ENCODE results near the gene FBXW4. TPM values are rescaled to one million over a fixed set of nuclear protein-coding genes. Genes with fewer than 3 reads are reported as not detected.

The FBXW4 gene
- total RNA-seq, 2 experiments from 2014 or later, result 43.1 to 60.9 TPM

DNA sequence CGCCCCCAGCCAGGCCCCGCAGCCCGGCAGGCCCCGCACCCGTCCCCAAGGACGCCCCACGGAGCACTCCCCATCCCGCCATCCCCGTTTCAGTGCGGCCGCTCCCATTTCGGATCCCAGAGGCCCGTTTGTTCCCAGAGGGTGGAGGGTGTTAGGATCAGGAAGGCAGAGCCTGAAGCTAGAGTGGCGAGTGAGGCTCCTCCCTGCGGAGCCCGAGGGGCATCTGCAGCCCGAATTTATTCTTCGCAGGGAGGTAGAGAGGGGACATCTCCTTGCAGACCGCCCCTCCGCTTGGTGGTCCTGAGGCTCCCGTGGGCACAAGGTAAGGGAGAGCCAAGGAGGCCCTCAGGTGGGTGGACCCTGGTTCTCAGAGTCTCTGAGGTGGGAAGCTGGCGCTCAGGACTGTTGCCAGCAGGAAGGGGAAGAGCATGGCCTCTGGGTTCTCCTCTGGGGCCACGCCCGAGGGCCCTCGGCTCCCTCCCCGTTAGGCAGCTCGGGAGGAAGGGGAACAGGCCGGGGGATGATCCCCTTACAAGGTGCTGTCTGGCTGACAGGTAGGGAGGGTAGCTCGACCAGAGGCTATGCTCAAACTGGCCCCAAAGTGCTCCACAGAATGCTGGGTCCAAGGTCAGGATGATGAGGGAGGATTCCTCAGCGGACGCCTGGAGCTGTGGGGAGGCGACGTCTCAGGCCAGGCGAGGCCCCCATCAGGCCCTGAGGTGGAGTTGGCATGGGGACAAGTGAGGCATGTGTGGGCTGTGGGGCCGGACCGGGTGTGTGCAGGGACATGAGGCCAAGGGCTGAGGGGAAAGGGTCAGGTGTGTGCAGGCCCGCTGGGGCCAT lies 124.3 kb downstream of the FBXW4 start:
- H3K27ac ChIP-seq (ENCODE audit: low read depth, low read length, poor library complexity, severe bottlenecking), result no peak overlapping the region
- peak overlapping the region; percentile 66 for H3K4me3 ChIP-seq (ENCODE audit: low read depth, low read length, poor library complexity, severe bottlenecking)
- ChIA-PET CTCF (ENCODE audit: unreplicated experiment) (interaction anchor here (0.5 to 1.2 kb wide), 5 partner anchors 10 to 357 kb away, joined by 3 to 9 read pairs (median 3); no protein-coding TSS in a partner anchor), POLR2A (interaction anchor here (0.7 to 1.3 kb wide), 3 partner anchors 10 to 104 kb away, joined by 3 to 4 read pairs (median 3); no protein-coding TSS in a partner anchor)
- H3K4me2 ChIP-seq (ENCODE audit: low read length), result peak overlapping the region; percentile 91
- no TSS peak for BruUV-seq (replicated peaks)
- H3K36me3 ChIP-seq (ENCODE audit: insufficient read depth, low read length), result no peaks in the 10 kb centered on the region
- H2AFZ ChIP-seq (ENCODE audit: low read length), result peak overlapping the region; percentile 56
- TF ChIP-seq EZH2phosphoT487 (IDR thresholded peaks at IDR 0.05; ENCODE audit: borderline replicate concordance, low read depth, low read length), result no peak
- TF ChIP-seq, protein P1, sequence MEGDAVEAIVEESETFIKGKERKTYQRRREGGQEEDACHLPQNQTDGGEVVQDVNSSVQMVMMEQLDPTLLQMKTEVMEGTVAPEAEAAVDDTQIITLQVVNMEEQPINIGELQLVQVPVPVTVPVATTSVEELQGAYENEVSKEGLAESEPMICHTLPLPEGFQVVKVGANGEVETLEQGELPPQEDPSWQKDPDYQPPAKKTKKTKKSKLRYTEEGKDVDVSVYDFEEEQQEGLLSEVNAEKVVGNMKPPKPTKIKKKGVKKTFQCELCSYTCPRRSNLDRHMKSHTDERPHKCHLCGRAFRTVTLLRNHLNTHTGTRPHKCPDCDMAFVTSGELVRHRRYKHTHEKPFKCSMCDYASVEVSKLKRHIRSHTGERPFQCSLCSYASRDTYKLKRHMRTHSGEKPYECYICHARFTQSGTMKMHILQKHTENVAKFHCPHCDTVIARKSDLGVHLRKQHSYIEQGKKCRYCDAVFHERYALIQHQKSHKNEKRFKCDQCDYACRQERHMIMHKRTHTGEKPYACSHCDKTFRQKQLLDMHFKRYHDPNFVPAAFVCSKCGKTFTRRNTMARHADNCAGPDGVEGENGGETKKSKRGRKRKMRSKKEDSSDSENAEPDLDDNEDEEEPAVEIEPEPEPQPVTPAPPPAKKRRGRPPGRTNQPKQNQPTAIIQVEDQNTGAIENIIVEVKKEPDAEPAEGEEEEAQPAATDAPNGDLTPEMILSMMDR (conservative IDR thresholded peaks at IDR 0.05; ENCODE audit: low read length), result peak; percentile 25; the same call in 1 of the 2 replicates
- no peaks in the 10 kb centered on the region for H4K20me1 ChIP-seq (ENCODE audit: insufficient read depth, low read length)
- no peak for DNase-seq (ENCODE audit: low spot score)
- H3K9me3 ChIP-seq (ENCODE audit: low read length), result no peaks in the 10 kb centered on the region
- no peaks in the 10 kb centered on the region for H3K79me2 ChIP-seq (ENCODE audit: insufficient read depth, low read depth, low read length)
- intact Hi-C loops (cut with micrococcal nuclease; ENCODE audit: unreplicated experiment), result loop anchor here (1.0 kb wide), 3 partner anchors 128 to 356 kb away; no protein-coding TSS in a partner anchor
- H3K9me2 ChIP-seq (ENCODE audit: insufficient read depth, low read length), result no peaks in the 10 kb centered on the region
- H3K4me1 ChIP-seq (ENCODE audit: insufficient read depth, low read length, poor library complexity, severe bottlenecking), result peaks cover 20% of the 10 kb centered on the region

DNA sequence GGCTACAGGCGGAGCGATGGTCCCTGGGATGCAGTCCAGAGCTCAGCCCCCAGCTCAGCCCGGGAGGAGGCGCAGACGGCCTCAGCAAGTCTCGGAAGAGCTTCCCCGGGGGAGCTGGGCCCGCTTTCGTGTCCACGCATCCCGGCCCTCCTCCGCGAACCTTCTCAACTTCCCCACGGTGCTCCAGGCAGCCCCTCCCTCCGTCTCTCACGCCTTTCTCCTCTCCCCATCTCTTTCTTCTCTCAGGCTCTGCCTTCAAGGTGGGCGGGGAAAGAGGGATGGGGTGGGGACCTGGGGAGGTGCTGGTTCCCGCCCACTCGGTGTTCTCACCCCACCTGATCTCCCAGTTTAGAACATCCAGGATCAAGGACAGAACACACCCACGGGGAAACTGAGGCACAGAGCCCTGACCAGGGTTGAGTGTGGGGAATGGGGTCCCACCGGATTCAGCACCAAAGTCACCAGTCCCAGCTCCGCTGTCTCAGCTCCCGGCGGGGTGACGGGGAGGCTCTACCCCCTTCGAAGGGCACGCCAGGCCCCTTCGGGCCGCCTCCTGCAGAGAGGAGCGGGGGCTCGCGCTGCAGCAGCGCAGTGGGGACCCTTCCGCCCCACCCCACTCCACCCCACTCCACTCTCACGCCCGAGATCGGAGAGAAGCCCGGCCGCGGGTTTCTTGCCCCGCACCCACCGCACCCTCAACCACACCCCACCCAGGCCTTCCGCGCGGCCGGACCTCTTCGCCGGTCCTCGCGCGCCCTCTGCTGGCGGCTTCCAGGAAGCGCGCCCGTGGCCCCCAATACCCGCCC lies 125.1 kb downstream of the FBXW4 start:
- peak overlapping the region; percentile 91 for H3K4me2 ChIP-seq (ENCODE audit: low read length)
- intact Hi-C loops (cut with micrococcal nuclease; ENCODE audit: unreplicated experiment), result loop anchor here (1.0 kb wide), 3 partner anchors 128 to 356 kb away; no protein-coding TSS in a partner anchor
- peaks cover 20% of the 10 kb centered on the region for H3K4me1 ChIP-seq (ENCODE audit: insufficient read depth, low read length, poor library complexity, severe bottlenecking)
- CTCF ChIA-PET (ENCODE audit: unreplicated experiment), result interaction anchor here (0.5 to 1.2 kb wide), 4 partner anchors 10 to 320 kb away, joined by 3 to 9 read pairs (median 4); partner anchors contain the start of genes DPCD and POLL
- H3K79me2 ChIP-seq (ENCODE audit: insufficient read depth, low read depth, low read length), result no peaks in the 10 kb centered on the region
- H3K36me3 ChIP-seq (ENCODE audit: insufficient read depth, low read length), result no peaks in the 10 kb centered on the region
- H3K9me2 ChIP-seq (ENCODE audit: insufficient read depth, low read length), result no peaks in the 10 kb centered on the region
- no peak for TF ChIP-seq EZH2phosphoT487 (IDR thresholded peaks at IDR 0.05; ENCODE audit: borderline replicate concordance, low read depth, low read length)
- TF ChIP-seq, protein P1 (conservative IDR thresholded peaks at IDR 0.05; ENCODE audit: low read length), result peak; percentile 81
- BruUV-seq (replicated peaks), result no TSS peak
- DNase-seq (ENCODE audit: low spot score), result peak; percentile 76
- H4K20me1 ChIP-seq (ENCODE audit: insufficient read depth, low read length), result no peaks in the 10 kb centered on the region
- H3K9me3 ChIP-seq (ENCODE audit: low read length), result no peaks in the 10 kb centered on the region
- H3K27ac ChIP-seq (ENCODE audit: low read depth, low read length, poor library complexity, severe bottlenecking), result no peak overlapping the region
- peak overlapping the region; percentile 66 for H3K4me3 ChIP-seq (ENCODE audit: low read depth, low read length, poor library complexity, severe bottlenecking)
- POLR2A ChIA-PET, result interaction anchor here (1.2 kb wide), 1 partner anchor 14 kb away, joined by 3 read pairs; no protein-coding TSS in a partner anchor
- H2AFZ ChIP-seq (ENCODE audit: low read length), result peak overlapping the region; percentile 56; the same call in 1 of the 2 replicates
